AG04449 (cell line): ENCODE data around the gene TMEM182.

Source experiments
- CTCF ChIA-PET: fragments of 350-600 bp; formaldehyde crosslinking; extraction: SDS; loops from one replicate; lab custom pipeline; 2021; ENCODE audit warnings: antibody characterized with exemption; lab: Yijun Ruan, JAX
- POLR2A ChIA-PET: fragments of 400-600, 350-600 bp; formaldehyde crosslinking; extraction: SDS; loops from one replicate; lab custom pipeline; 2020; ENCODE audit warnings: antibody characterized with exemption, inconsistent platforms; lab: Yijun Ruan, JAX
- DNase-seq: peaks from one replicate; pipeline ENCODE4 v3.0.0-alpha.2; 2010; ENCODE audit warnings: low read depth, low spot score
- H3K4me3 ChIP-seq: 2 replicates; pipeline ENCODE4 v1.5.1; 2011; ENCODE audit warnings: low read depth, mild to moderate bottlenecking, control low read depth, low read length
- CTCF ChIP-seq: IDR thresholded peaks from one replicate; pipeline ENCODE4 v1.5.1; 2011; ENCODE audit warnings: mild to moderate bottlenecking, moderate library complexity, low read length, control low read depth, inconsistent platforms; ENCODE audit not compliant: insufficient read depth; ENCODE audit errors: missing control alignments

Gene TMEM182

GRCh38 chr2:102726128-102727087 is 35.4 kb upstream of the TMEM182 start:
- H3K4me3 ChIP-seq = no peak overlapping the region
- no peak for TF ChIP-seq CTCF
- DNase-seq = no peak
- ChIA-PET CTCF (no interaction called here), POLR2A (no interaction called here)

GRCh38 chr2:102735416-102736109 is 26.3 kb upstream of the TMEM182 start:
- DNase-seq = no peak
- H3K4me3 ChIP-seq = peak overlapping the region; percentile 86
- CTCF ChIA-PET = interaction anchor here (5.7 kb wide), 1 partner anchor 19 kb away, joined by 48 read pairs; no protein-coding TSS in a partner anchor
- TF ChIP-seq CTCF = no peak
- POLR2A ChIA-PET = interaction anchor here (0.6 kb wide), 1 partner anchor 159 kb away, joined by 3 read pairs; no protein-coding TSS in a partner anchor

GRCh38 chr2:102736110-102736409 is 25.8 kb upstream of the TMEM182 start:
- H3K4me3 ChIP-seq = peak overlapping the region; percentile 86
- ChIA-PET POLR2A (interaction anchor here (0.6 kb wide), 1 partner anchor 160 kb away, joined by 3 read pairs; no protein-coding TSS in a partner anchor), CTCF (interaction anchor here (1.5 to 5.7 kb wide), 2 partner anchors 15 to 18 kb away, joined by 6 to 48 read pairs; no protein-coding TSS in a partner anchor)
- DNase-seq = no peak
- no peak for TF ChIP-seq CTCF

GRCh38 chr2:102736410-102737409 is 25.1 kb upstream of the TMEM182 start:
- POLR2A ChIA-PET = interaction anchor here (0.6 kb wide), 1 partner anchor 161 kb away, joined by 3 read pairs; no protein-coding TSS in a partner anchor

More at GRCh38 chr2:102736410-102737409, 25.1 kb upstream of the TMEM182 start:
- no peak for DNase-seq
- CTCF ChIA-PET = interaction anchor here (1.1 to 5.7 kb wide), 4 partner anchors 15 to 70 kb away, joined by 3 to 48 read pairs (median 4); no protein-coding TSS in a partner anchor
- peak overlapping the region; percentile 86 for H3K4me3 ChIP-seq
- no peak for TF ChIP-seq CTCF
